Measurements from ENCODE around the gene C15orf62. TPM values are rescaled to one million over a fixed set of nuclear protein-coding genes. Genes with fewer than 3 reads are reported as not detected.

The C15orf62 gene
- total and polyA plus RNA-seq, 7 donors = 0.28 to 1.1 (median 0.69) TPM; not detected in 3

- Histone ChIP-seq H3K36me3 (no peaks in the 10 kb centered on the region), H3K4me1 (no peaks in the 10 kb centered on the region), H3K27me3 (no peaks in the 10 kb centered on the region), H3K27ac (no peak overlapping the region), H3K4me3 (no peak overlapping the region), H3K9me3 (no peaks in the 10 kb centered on the region)
- DNase-seq = no peak
- 87 to 88% methylated on average over 2 of the region's 2 CpGs for WGBS, 2 donors
- intact Hi-C loops (cut with DNase I) = no loop called here
- TF ChIP-seq POLR2A (IDR thresholded peaks at IDR 0.05) (no peak), POLR2AphosphoS5 (IDR thresholded peaks at IDR 0.05) (no peak), EP300 (IDR thresholded peaks at IDR 0.05) (no peak), CTCF (IDR thresholded peaks at IDR 0.05) (no peak)
Observed at GRCh38 chr15:40723919-40724318, 45.9 kb upstream of the C15orf62 start.

- WGBS, 2 donors = 89 to 90% methylated on average over 3 of the region's 3 CpGs
Observed at GRCh38 chr15:40731034-40731433, 38.7 kb upstream of the C15orf62 start.

GRCh38 chr15:40736575-40736974, 33.2 kb upstream of the C15orf62 start:
- intact Hi-C loops (cut with DNase I) = no loop called here
- Histone ChIP-seq H3K27ac (no peak overlapping the region), H3K4me3 (no peak overlapping the region), H3K9me3 (no peaks in the 10 kb centered on the region), H3K4me1 (no peaks in the 10 kb centered on the region), H3K27me3 (no peaks in the 10 kb centered on the region), H3K36me3 (peaks cover 10 to 89% (median 42%) of the 10 kb centered on the region in 4 donors)
- TF ChIP-seq POLR2AphosphoS5 (IDR thresholded peaks at IDR 0.05) = no peak
- no peak for TF ChIP-seq CTCF (IDR thresholded peaks at IDR 0.05)
- TF ChIP-seq EP300 (IDR thresholded peaks at IDR 0.05) = no peak
- no peak for TF ChIP-seq POLR2A (IDR thresholded peaks at IDR 0.05)
- WGBS, 2 donors = 92 to 93% methylated on average over 4 of the region's 4 CpGs
- DNase-seq = no peak

More at GRCh38 chr15:40731034-40731433, 38.7 kb upstream of the C15orf62 start:
- no peaks in the 10 kb centered on the region for H3K4me1 ChIP-seq
- H3K36me3 ChIP-seq = peaks cover 0 to 55% (median 6%) of the 10 kb centered on the region in 4 donors
- no peak for DNase-seq
- intact Hi-C loops (cut with DNase I) = no loop called here
- H3K27me3 ChIP-seq = no peaks in the 10 kb centered on the region
- TF ChIP-seq POLR2A (IDR thresholded peaks at IDR 0.05) = no peak
- TF ChIP-seq EP300 (IDR thresholded peaks at IDR 0.05) = no peak
- no peak for TF ChIP-seq CTCF (IDR thresholded peaks at IDR 0.05)
- no peak for TF ChIP-seq POLR2AphosphoS5 (IDR thresholded peaks at IDR 0.05)
- H3K9me3 ChIP-seq = no peaks in the 10 kb centered on the region
- no peak overlapping the region for H3K4me3 ChIP-seq
- no peak overlapping the region for H3K27ac ChIP-seq

GRCh38 chr15:40737048-40737447, 32.7 kb upstream of the C15orf62 start:
- TF ChIP-seq POLR2AphosphoS5 (IDR thresholded peaks at IDR 0.05) (no peak), CTCF (IDR thresholded peaks at IDR 0.05) (no peak), EP300 (IDR thresholded peaks at IDR 0.05) (no peak), POLR2A (IDR thresholded peaks at IDR 0.05) (no peak)
- H3K36me3 ChIP-seq = peaks cover 10 to 89% (median 42%) of the 10 kb centered on the region in 4 donors
- no peaks in the 10 kb centered on the region for H3K4me1 ChIP-seq

GRCh38 chr15:40739047-40739446, 30.7 kb upstream of the C15orf62 start:
- intact Hi-C loops (cut with DNase I) = no loop called here

More at GRCh38 chr15:40737048-40737447, 32.7 kb upstream of the C15orf62 start:
- intact Hi-C loops (cut with DNase I) = no loop called here
- no peak overlapping the region for H3K4me3 ChIP-seq
- no peaks in the 10 kb centered on the region for H3K9me3 ChIP-seq
- H3K27me3 ChIP-seq = no peaks in the 10 kb centered on the region
- DNase-seq = peak; percentile 14
- no peak overlapping the region for H3K27ac ChIP-seq
- WGBS, 2 donors = 94 to 96% methylated on average over 3 of the region's 3 CpGs

More at GRCh38 chr15:40739047-40739446, 30.7 kb upstream of the C15orf62 start:
- H3K27ac ChIP-seq = no peak overlapping the region
- WGBS, 2 donors = 73% methylated on average over 2 of the region's 2 CpGs
- no peak overlapping the region for H3K4me3 ChIP-seq
- H3K36me3 ChIP-seq = peaks cover 15 to 92% (median 53%) of the 10 kb centered on the region in 4 donors
- H3K9me3 ChIP-seq = no peaks in the 10 kb centered on the region
- TF ChIP-seq POLR2A (IDR thresholded peaks at IDR 0.05) = no peak
- TF ChIP-seq POLR2AphosphoS5 (IDR thresholded peaks at IDR 0.05) = no peak
- TF ChIP-seq CTCF (IDR thresholded peaks at IDR 0.05) = no peak
- TF ChIP-seq EP300 (IDR thresholded peaks at IDR 0.05) = no peak
- H3K27me3 ChIP-seq = no peaks in the 10 kb centered on the region
- H3K4me1 ChIP-seq = no peaks in the 10 kb centered on the region
- peak; percentile 2 for DNase-seq
